ENCODE measurements around the gene APRT.
"Not testable (repeated sequence)": the region's sequence is repeated elsewhere in the genome, so short reads cannot be mapped to it uniquely, and the experiment has no call there.

The APRT gene

GRCh38 chr16:88778271-88778525 lies 33.5 kb downstream of the APRT start:
- FAIRE-seq (no peak), DNase-seq (ENCODE audit: insufficient read length, low spot score) (no peak)
- TF ChIP-seq POU2F2 (IDR thresholded peaks at IDR 0.05; ENCODE audit: low read depth, low read length): no peak
- no peak for TF ChIP-seq POLR2A (IDR thresholded peaks at IDR 0.05; ENCODE audit: low read depth, low read length)
- no peak for TF ChIP-seq POLR2AphosphoS5 (IDR thresholded peaks at IDR 0.05; ENCODE audit: low read depth, low read length)
- TF ChIP-seq TAF1 (IDR thresholded peaks at IDR 0.05; ENCODE audit: low read depth, low read length): no peak
- TF ChIP-seq SPI1 (IDR thresholded peaks at IDR 0.05; ENCODE audit: low read depth, low read length): no peak
- TF ChIP-seq PAX5 (IDR thresholded peaks at IDR 0.05; ENCODE audit: insufficient read depth, low read length, severe bottlenecking): no peak

DNA sequence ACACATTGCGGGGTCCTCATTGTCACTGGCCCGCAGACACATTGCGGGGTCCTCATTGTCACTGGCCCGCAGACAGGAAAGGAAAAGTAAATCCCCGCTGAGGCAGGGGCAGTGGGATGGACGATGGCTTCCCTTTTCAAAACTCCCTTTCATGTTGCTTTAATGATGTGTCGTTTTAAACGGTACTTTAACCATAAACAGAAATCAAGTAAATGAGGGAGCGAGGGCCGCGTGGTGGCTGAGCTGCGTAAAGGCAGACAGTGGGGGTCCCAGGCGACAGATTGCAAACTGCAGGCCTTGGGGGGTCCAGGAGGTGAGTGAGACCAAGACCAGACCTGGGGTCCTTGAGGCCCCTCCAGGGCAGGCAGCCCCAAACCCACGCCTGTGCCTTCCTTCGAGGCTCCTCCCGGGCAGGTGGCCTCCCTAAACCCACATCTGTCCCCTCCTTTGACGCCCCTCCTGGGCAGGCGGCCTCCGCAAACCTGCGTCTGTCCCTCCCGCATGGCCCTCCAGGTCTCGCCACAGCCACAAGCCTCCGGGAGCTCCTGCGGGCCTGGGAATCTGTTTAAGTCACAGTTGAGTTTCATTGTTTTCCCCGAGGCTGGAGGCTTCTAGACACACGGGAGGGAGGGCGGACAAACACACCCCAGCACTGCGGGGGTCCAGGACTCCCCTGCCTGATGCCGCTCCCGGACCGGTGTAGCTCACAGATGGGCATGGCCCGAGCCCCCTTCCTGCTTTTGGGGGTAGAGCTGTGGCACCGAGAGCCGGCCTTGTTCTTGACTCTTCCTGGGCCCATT lies 34.1 kb downstream of the APRT start:
- no peak for FAIRE-seq
- DNase-seq (ENCODE audit: insufficient read length, low spot score): no peak
- no peak for TF ChIP-seq PAX5 (IDR thresholded peaks at IDR 0.05; ENCODE audit: insufficient read depth, low read length, severe bottlenecking)
- no peak for TF ChIP-seq TAF1 (IDR thresholded peaks at IDR 0.05; ENCODE audit: low read depth, low read length)
- no peak for TF ChIP-seq POLR2AphosphoS5 (IDR thresholded peaks at IDR 0.05; ENCODE audit: low read depth, low read length)
- TF ChIP-seq POU2F2 (IDR thresholded peaks at IDR 0.05; ENCODE audit: low read depth, low read length): no peak
- TF ChIP-seq POLR2A (IDR thresholded peaks at IDR 0.05; ENCODE audit: low read depth, low read length): no peak
- TF ChIP-seq SPI1 (IDR thresholded peaks at IDR 0.05; ENCODE audit: low read depth, low read length): no peak

GRCh38 chr16:88775825-88776224 lies 35.9 kb downstream of the APRT start:
- FAIRE-seq (no peak), DNase-seq (ENCODE audit: insufficient read length, low spot score) (no peak)
- TF ChIP-seq POU2F2 (IDR thresholded peaks at IDR 0.05; ENCODE audit: low read depth, low read length): no peak
- TF ChIP-seq POLR2AphosphoS5 (IDR thresholded peaks at IDR 0.05; ENCODE audit: low read depth, low read length): no peak
- no peak for TF ChIP-seq POLR2A (IDR thresholded peaks at IDR 0.05; ENCODE audit: low read depth, low read length)
- no peak for TF ChIP-seq PAX5 (IDR thresholded peaks at IDR 0.05; ENCODE audit: insufficient read depth, low read length, severe bottlenecking)
- no peak for TF ChIP-seq TAF1 (IDR thresholded peaks at IDR 0.05; ENCODE audit: low read depth, low read length)
- no peak for TF ChIP-seq SPI1 (IDR thresholded peaks at IDR 0.05; ENCODE audit: low read depth, low read length)

- TF ChIP-seq POU2F2 (IDR thresholded peaks at IDR 0.05; ENCODE audit: low read depth, low read length): no peak
- DNase-seq (ENCODE audit: insufficient read length, low spot score) (no peak), FAIRE-seq (no peak)
These were observed 37.0 kb downstream of the APRT start for GRCh38 chr16:88774544-88775393.

GRCh38 chr16:88773812-88774291 lies 37.9 kb downstream of the APRT start:
- DNase-seq (ENCODE audit: insufficient read length, low spot score) (no peak), FAIRE-seq (no peak)
- TF ChIP-seq TAF1 (IDR thresholded peaks at IDR 0.05; ENCODE audit: low read depth, low read length): no peak
- TF ChIP-seq POLR2A (IDR thresholded peaks at IDR 0.05; ENCODE audit: low read depth, low read length): no peak
- TF ChIP-seq PAX5 (IDR thresholded peaks at IDR 0.05; ENCODE audit: insufficient read depth, low read length, severe bottlenecking): no peak
- 0 out of 2 replicates have a peak, but pooled peaks have one; percentile 16 for TF ChIP-seq POU2F2 (IDR thresholded peaks at IDR 0.05; ENCODE audit: low read depth, low read length)
- no peak for TF ChIP-seq POLR2AphosphoS5 (IDR thresholded peaks at IDR 0.05; ENCODE audit: low read depth, low read length)
- no peak for TF ChIP-seq SPI1 (IDR thresholded peaks at IDR 0.05; ENCODE audit: low read depth, low read length)

DNA sequence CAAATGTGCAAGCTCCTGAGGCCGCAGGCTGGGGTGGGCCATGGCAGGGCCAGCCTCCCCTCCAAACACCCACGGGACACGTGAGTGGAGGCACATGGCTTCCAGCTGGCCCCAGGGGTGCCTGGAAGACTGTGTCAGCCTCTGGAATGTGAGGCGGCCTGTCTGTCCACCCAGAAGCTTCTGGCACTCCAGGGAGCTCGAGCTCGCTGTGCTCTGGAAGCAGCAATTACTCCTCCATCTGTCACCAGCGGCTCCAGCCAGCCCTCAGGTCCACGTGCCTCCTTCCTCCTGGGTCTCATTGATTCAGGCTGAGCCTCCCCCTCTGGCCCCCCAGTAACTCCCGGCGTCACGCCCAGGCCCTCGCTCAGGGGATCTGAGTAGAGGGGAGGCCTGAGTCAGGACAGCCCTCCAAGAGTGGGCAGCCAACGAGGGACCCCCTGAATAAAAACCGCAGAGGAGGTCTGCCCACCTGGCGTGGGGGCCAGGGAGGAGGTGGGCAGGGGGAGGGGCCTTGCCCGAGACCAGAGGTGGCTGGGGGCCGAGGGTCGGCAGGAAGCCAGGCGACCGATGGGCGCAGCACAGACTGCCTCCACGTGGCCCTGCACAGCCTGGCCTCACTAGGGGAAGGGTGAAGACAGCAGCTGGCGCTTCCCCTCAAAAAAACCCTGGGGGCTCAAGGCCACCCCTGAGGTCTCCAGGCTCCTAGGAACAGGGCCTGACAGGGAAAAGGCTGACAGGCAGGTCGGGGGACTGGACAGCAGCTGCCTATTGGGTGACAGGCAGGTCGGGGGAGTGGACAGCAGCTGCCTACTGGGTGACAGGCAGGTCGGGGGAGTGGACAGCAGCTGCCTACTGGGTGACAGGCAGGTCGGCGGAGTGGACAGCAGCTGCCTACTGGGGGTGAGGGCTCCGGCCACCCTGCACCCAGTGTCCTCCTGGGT lies 38.6 kb downstream of the APRT start:
- DNase-seq (ENCODE audit: insufficient read length, low spot score): no peak
- FAIRE-seq: no peak
- no peak for TF ChIP-seq SPI1 (IDR thresholded peaks at IDR 0.05; ENCODE audit: low read depth, low read length)
- no peak for TF ChIP-seq POLR2AphosphoS5 (IDR thresholded peaks at IDR 0.05; ENCODE audit: low read depth, low read length)
- TF ChIP-seq POU2F2 (IDR thresholded peaks at IDR 0.05; ENCODE audit: low read depth, low read length): no peak
- no peak for TF ChIP-seq POLR2A (IDR thresholded peaks at IDR 0.05; ENCODE audit: low read depth, low read length)
- no peak for TF ChIP-seq TAF1 (IDR thresholded peaks at IDR 0.05; ENCODE audit: low read depth, low read length)
- no peak for TF ChIP-seq PAX5 (IDR thresholded peaks at IDR 0.05; ENCODE audit: insufficient read depth, low read length, severe bottlenecking)

GRCh38 chr16:88771781-88772180 lies 39.9 kb downstream of the APRT start:
- not testable (repeated sequence) for DNase-seq (ENCODE audit: insufficient read length, low spot score); FAIRE-seq

GRCh38 chr16:88771294-88771772 lies 40.4 kb downstream of the APRT start:
- FAIRE-seq: no peak
- DNase-seq (ENCODE audit: insufficient read length, low spot score): no peak
- TF ChIP-seq PAX5 (IDR thresholded peaks at IDR 0.05; ENCODE audit: insufficient read depth, low read length, severe bottlenecking): no peak
- TF ChIP-seq SPI1 (IDR thresholded peaks at IDR 0.05; ENCODE audit: low read depth, low read length): no peak
- TF ChIP-seq POU2F2 (IDR thresholded peaks at IDR 0.05; ENCODE audit: low read depth, low read length): no peak
- no peak for TF ChIP-seq TAF1 (IDR thresholded peaks at IDR 0.05; ENCODE audit: low read depth, low read length)
- no peak for TF ChIP-seq POLR2AphosphoS5 (IDR thresholded peaks at IDR 0.05; ENCODE audit: low read depth, low read length)
- TF ChIP-seq POLR2A (IDR thresholded peaks at IDR 0.05; ENCODE audit: low read depth, low read length): no peak
